Psoas muscle (tissue), 8 donors: Measurements from ENCODE around the gene PSMB1. TPM values are rescaled to one million over a fixed set of nuclear protein-coding genes. Genes with fewer than 3 reads are reported as not detected.
A peak's percentile ranks its signal among the peaks of the same experiment; 100 is the strongest.

Source experiments
- ATAC-seq, 4 donors: fragments of 200-7000 bp; cut with Tn5 transposase; one replicate each; pipeline ENCODE4 v1.9.1; 2020; ENCODE audit warnings: moderate library complexity in 3 of 4, mild to moderate bottlenecking in 2 of 4
- DNase-seq, 2 donors: peaks; one replicate each; pipeline ENCODE4 v3.0.0-alpha.2; 2020
- H3K27ac ChIP-seq: fragments of 200-600 bp; one replicate; pipeline ENCODE4 v1.8.0; 2022
- H3K27me3 ChIP-seq, 3 donors: fragments of 200-600 bp in 1 of 3; one replicate each; pipeline versions ENCODE4 v1.6.1 to v1.8.0; 2013 to 2022; ENCODE audit warnings: low read length in 2 of 3, mild to moderate bottlenecking in 2 of 3, moderate library complexity in 1 of 3; ENCODE audit not compliant: insufficient read depth in 3 of 3
- H3K36me3 ChIP-seq, 2 donors: fragments of 200-600 bp in 1 of 2; one replicate each; pipeline versions ENCODE4 v1.6.1 to v1.8.0; 2013 to 2022; ENCODE audit warnings: low read depth in 1 of 2, mild to moderate bottlenecking in 1 of 2, moderate library complexity in 1 of 2; ENCODE audit not compliant: insufficient read depth in 1 of 2
- H3K4me1 ChIP-seq: fragments of 200-600 bp; one replicate; pipeline ENCODE4 v1.8.0; 2022
- H3K4me3 ChIP-seq: fragments of 200-600 bp; one replicate; pipeline ENCODE4 v1.8.0; 2022; ENCODE audit warnings: mild to moderate bottlenecking
- H3K9me3 ChIP-seq: fragments of 200-600 bp; one replicate; pipeline ENCODE4 v1.8.0; 2022
- CTCF ChIP-seq: fragments of 200-600 bp; IDR thresholded peaks from one replicate; pipeline ENCODE4 v1.8.0; 2022; ENCODE audit warnings: antibody characterized with exemption
- WGBS, 3 donors: extraction: QIAGEN DNeasy Blood & Tissue Kit; methylation state at CpG; one replicate each; pipeline versions ENCODE4 v1.1.6 to v1.1.7; 2013; 5-methylcytosine and 5-hydroxymethylcytosine counted together
- intact Hi-C, 2 donors: fragments of 100-400 bp; cut with DNase I; formaldehyde crosslinking; loops; one replicate each; pipeline versions ENCODE4 v1.11.0 to v1.14.2; 2022
- polyA plus RNA-seq, 3 donors: library from polyadenylated mRNA; stranded (reverse); fragments of 200-250 nt; gene quantifications; one replicate each; pipeline ENCODE4 v1.2.3, GENCODE V29; 2013
- total RNA-seq, 4 donors: library from RNA; stranded (reverse); fragmentation: NEBNext Ultra II Directional in 2 of 4; extraction: Animal tissue kit (Norgen Biotek cat#: 25700) in 2 of 4; gene quantifications; one replicate each; pipeline versions ENCODE4 v1.2.1 to v1.2.4, GENCODE V29; 2021 to 2023
- donor health status: healthy with polysubstance abuse.
- donor health status: DM: no; HTN: no; CAD: no; lungs with moderate emphysema.
- donor health status: Bipolar disorder and iron deficiency.
- donor health status: healthy.
- donor health status: DM: yes; HTN: yes; CAD: no.
- donor health status: DM: no; HTN: no; CAD: no.
- donor health status: DM: no; HTN: no; CAD: no.
- donor health status: DM: yes; HTN: yes; CAD: no.

The PSMB1 gene
- total and polyA plus RNA-seq, 7 donors, result 139 to 367 (median 246) TPM

- intact Hi-C loops, result no loop called here
- no peaks in the 10 kb centered on the region for H3K9me3 ChIP-seq
- no peak overlapping the region for H3K27ac ChIP-seq
- H3K4me3 ChIP-seq, result no peak overlapping the region
- 82 to 95% (median 92%) methylated on average over 1 of the region's 1 CpG for WGBS, 3 donors
- peak; percentile 4 for TF ChIP-seq CTCF
- ATAC-seq, result no peak
- no peaks in the 10 kb centered on the region for H3K27me3 ChIP-seq
- no peak for DNase-seq
- no peaks in the 10 kb centered on the region for H3K4me1 ChIP-seq
- peaks cover 24 to 98% of the 10 kb centered on the region in 2 donors for H3K36me3 ChIP-seq
Observed at GRCh38 chr6:170575250-170575649, 22.1 kb upstream of the PSMB1 start.

- Histone ChIP-seq H3K9me3 (no peaks in the 10 kb centered on the region), H3K36me3 (peaks cover 19 to 97% of the 10 kb centered on the region in 2 donors), H3K27me3 (no peaks in the 10 kb centered on the region), H3K27ac (no peak overlapping the region), H3K4me3 (no peak overlapping the region), H3K4me1 (no peaks in the 10 kb centered on the region)
- intact Hi-C loops, result no loop called here
- ATAC-seq, result no peak
- TF ChIP-seq CTCF, result no peak
- WGBS, 3 donors, result 60 to 86% (median 83%) methylated on average over 2 of the region's 2 CpGs
- DNase-seq, result no peak
Observed at GRCh38 chr6:170572704-170573466, 19.8 kb upstream of the PSMB1 start.

GRCh38 chr6:170564936-170565530, 11.9 kb upstream of the PSMB1 start:
- peaks cover 9 to 99% of the 10 kb centered on the region in 2 donors for H3K36me3 ChIP-seq
- intact Hi-C loops, result no loop called here

GRCh38 chr6:170561555-170561954, 8.4 kb upstream of the PSMB1 start:
- H3K27me3 ChIP-seq, result no peaks in the 10 kb centered on the region
- no peak overlapping the region for H3K4me3 ChIP-seq
- no peaks in the 10 kb centered on the region for H3K4me1 ChIP-seq
- H3K9me3 ChIP-seq, result no peaks in the 10 kb centered on the region
- H3K36me3 ChIP-seq, result peaks cover 5 to 95% of the 10 kb centered on the region in 2 donors
- 93 to 97% (median 95%) methylated on average over 4 of the region's 4 CpGs for WGBS, 3 donors
- intact Hi-C loops, result no loop called here
- no peak for ATAC-seq
- no peak for TF ChIP-seq CTCF
- DNase-seq, result no peak
- no peak overlapping the region for H3K27ac ChIP-seq

More at GRCh38 chr6:170564936-170565530, 11.9 kb upstream of the PSMB1 start:
- no peak for TF ChIP-seq CTCF
- Histone ChIP-seq H3K27me3 (no peaks in the 10 kb centered on the region), H3K27ac (no peak overlapping the region), H3K9me3 (no peaks in the 10 kb centered on the region), H3K4me3 (no peak overlapping the region), H3K4me1 (no peaks in the 10 kb centered on the region)
- WGBS, 3 donors, result 97 to 98% (median 97%) methylated on average over 7 to 8 of the region's 8 CpGs
- DNase-seq (no peak), ATAC-seq (no peak)
